Measurements from ENCODE around the gene FKBP1B. TPM values are rescaled to one million over a fixed set of nuclear protein-coding genes. Genes with fewer than 3 reads are reported as not detected.

Gene FKBP1B
- total RNA-seq, 2 experiments from 2014 or later, result 3.4 to 3.7 TPM

- no peak for DNase-seq
- Mint-ChIP-seq H3K27ac (no peak overlapping the region), H3K4me3 (no peak overlapping the region), H3K27me3 (no peaks in the 10 kb centered on the region), H3K36me3 (no peaks in the 10 kb centered on the region), H3K4me1 (ENCODE audit: low read depth) (no peaks in the 10 kb centered on the region), H3K9me3 (peaks cover 20% of the 10 kb centered on the region)
- POLR2A ChIA-PET, result no interaction called here
- CTCF ChIA-PET, result no interaction called here
- intact Hi-C loops (cut with micrococcal nuclease), result no loop called here
These were observed 61.9 kb downstream of the FKBP1B start for GRCh38 chr2:24111407-24111901.

Other genes with a start within 250 kb of the FKBP1B start
- 10 to 100 TPM; 13.2 to 14.3 TPM for gene ATAD2B, start 122.6 kb upstream of the FKBP1B start, total RNA-seq
- gene UBXN2A, start 109.3 kb upstream of the FKBP1B start, total RNA-seq, result 10 to 100 TPM; 11.8 to 12.2 TPM
- gene MFSD2B, start 39.7 kb upstream of the FKBP1B start, total RNA-seq, result under 1 TPM in 1 of 2 experiments, not detected in 1; 0.39 TPM
- gene WDCP, start 2.4 kb upstream of the FKBP1B start, total RNA-seq, result 10 to 100 TPM; 18.4 to 21.2 TPM
- gene SF3B6, start 26.6 kb downstream of the FKBP1B start, total RNA-seq, result 100 to 1,000 TPM; 145 to 148 TPM
- gene TP53I3, start 35.1 kb downstream of the FKBP1B start, total RNA-seq, result under 1 TPM; 0.90 to 0.94 TPM
- under 1 TPM in 1 of 2 experiments, not detected in 1; 0.40 TPM for gene PFN4, start 73.6 kb downstream of the FKBP1B start, total RNA-seq
- 1 to 10 TPM; 6.5 to 7.2 TPM for gene FAM228B, start 73.7 kb downstream of the FKBP1B start, total RNA-seq
- under 1 TPM; 0.12 to 0.17 TPM for gene FAM228A, start 125.3 kb downstream of the FKBP1B start, total RNA-seq